DOHH2 (cell line): ENCODE measurements around the gene ATAD3B.

Experiments
- H3F3A ChIP-seq: fragments of 200-600 bp; sonication (generic), shearing (Covaris generic); 2 replicates; pipeline ENCODE4 v1.6.0; 2016; ENCODE audit warnings: antibody characterized with exemption, mild to moderate bottlenecking; ENCODE audit not compliant: control insufficient read depth, insufficient read depth
- H3K27ac ChIP-seq: fragments of 200-600 bp; sonication (generic); 2 replicates; pipeline ENCODE4 v1.5.1; 2014; ENCODE audit warnings: low read depth, mild to moderate bottlenecking, low read length, moderate library complexity
- H3K27me3 ChIP-seq: fragments of 200-600 bp; sonication (generic); 2 replicates; pipeline ENCODE4 v1.6.1; 2014; ENCODE audit warnings: mild to moderate bottlenecking, low read length, mixed read lengths; ENCODE audit not compliant: control insufficient read depth
- H3K36me3 ChIP-seq: fragments of 200-600 bp; sonication (generic); 2 replicates; pipeline ENCODE4 v1.6.1; 2014; ENCODE audit warnings: mild to moderate bottlenecking, low read length, moderate library complexity, mixed read lengths; ENCODE audit not compliant: control insufficient read depth
- H3K4me1 ChIP-seq: fragments of 200-600 bp; sonication (generic); 2 replicates; pipeline ENCODE4 v1.6.1; 2014; ENCODE audit warnings: mild to moderate bottlenecking, low read length, mixed read lengths; ENCODE audit not compliant: control insufficient read depth
- H3K4me2 ChIP-seq: fragments of 200-600 bp; sonication (generic); 2 replicates; pipeline ENCODE4 v1.6.0; 2014; ENCODE audit warnings: mild to moderate bottlenecking, low read length, moderate library complexity
- H3K4me3 ChIP-seq: fragments of 200-600 bp; sonication (generic); 2 replicates; pipeline ENCODE4 v1.5.1; 2014; ENCODE audit warnings: mild to moderate bottlenecking, low read length, mixed read lengths
- H3K79me2 ChIP-seq: fragments of 200-600 bp; sonication (generic); 2 replicates; pipeline ENCODE4 v1.6.1; 2014; ENCODE audit warnings: mild to moderate bottlenecking, low read length, mixed read lengths; ENCODE audit not compliant: control insufficient read depth
- H3K9me2 ChIP-seq: fragments of 200-600 bp; sonication (generic); replicated peaks from 2 replicates; pipeline ENCODE4 v1.6.1; 2014; ENCODE audit warnings: mild to moderate bottlenecking, low read length, mixed read lengths; ENCODE audit not compliant: control insufficient read depth
- H3K9me3 ChIP-seq: fragments of 200-600 bp; sonication (generic); 2 replicates; pipeline ENCODE4 v1.6.1; 2014; ENCODE audit warnings: antibody characterized with exemption, low read length, mixed read lengths; ENCODE audit not compliant: control insufficient read depth, insufficient read depth
- H4K20me1 ChIP-seq: fragments of 200-600 bp; sonication (generic); 2 replicates; pipeline ENCODE4 v1.6.0; 2014; ENCODE audit warnings: low read depth, mild to moderate bottlenecking, antibody characterized with exemption, low read length, moderate library complexity; ENCODE audit not compliant: control insufficient read depth, insufficient read depth
- EZH2phosphoT487 ChIP-seq: fragments of 200-600 bp; sonication (generic); IDR thresholded peaks from 2 replicates; pipeline ENCODE4 v1.6.1; 2017; ENCODE audit warnings: borderline replicate concordance, mild to moderate bottlenecking, antibody characterized with exemption, low read length, moderate library complexity, mixed read lengths
- TF ChIP-seq, protein P1 (sequence below): fragments of 200-600 bp; sonication (generic); IDR thresholded peaks from one replicate; pipeline ENCODE4 v1.5.1; 2014; ENCODE audit warnings: antibody characterized with exemption, mild to moderate bottlenecking, low read depth, low read length; ENCODE audit not compliant: poor library complexity, severe bottlenecking

ATAD3B gene

DNA sequence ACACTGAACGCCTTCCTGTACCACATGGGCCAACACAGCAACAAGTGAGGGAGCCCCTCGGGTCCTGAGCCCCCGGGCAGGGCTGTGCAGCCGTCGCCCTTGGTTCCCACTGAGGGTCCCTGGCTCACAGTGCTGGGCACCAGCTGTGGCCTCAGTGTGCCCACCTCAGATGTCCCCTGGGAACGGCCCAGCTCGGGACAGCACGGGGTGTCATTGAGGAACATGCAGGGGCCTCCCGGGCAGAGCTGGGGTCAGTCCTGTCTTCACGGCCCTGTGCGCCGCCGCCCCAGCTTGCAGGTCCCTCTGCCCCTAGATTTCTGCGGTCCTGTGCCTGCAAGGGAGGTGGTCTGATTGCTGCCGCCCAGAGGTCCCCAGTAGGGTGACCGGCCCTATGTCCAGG, 17.7 kb downstream of the ATAD3B start:
- H3K27ac ChIP-seq: no peak overlapping the region
- H3K9me3 ChIP-seq: peaks cover 7% of the 10 kb centered on the region; the same call in 1 of the 2 replicates
- H3K36me3 ChIP-seq: peaks cover 69% of the 10 kb centered on the region
- no peaks in the 10 kb centered on the region for H3K79me2 ChIP-seq
- H3K27me3 ChIP-seq: no peaks in the 10 kb centered on the region
- H3F3A ChIP-seq: no peaks in the 10 kb centered on the region
- no peaks in the 10 kb centered on the region for H3K9me2 ChIP-seq
- TF ChIP-seq, protein P1, sequence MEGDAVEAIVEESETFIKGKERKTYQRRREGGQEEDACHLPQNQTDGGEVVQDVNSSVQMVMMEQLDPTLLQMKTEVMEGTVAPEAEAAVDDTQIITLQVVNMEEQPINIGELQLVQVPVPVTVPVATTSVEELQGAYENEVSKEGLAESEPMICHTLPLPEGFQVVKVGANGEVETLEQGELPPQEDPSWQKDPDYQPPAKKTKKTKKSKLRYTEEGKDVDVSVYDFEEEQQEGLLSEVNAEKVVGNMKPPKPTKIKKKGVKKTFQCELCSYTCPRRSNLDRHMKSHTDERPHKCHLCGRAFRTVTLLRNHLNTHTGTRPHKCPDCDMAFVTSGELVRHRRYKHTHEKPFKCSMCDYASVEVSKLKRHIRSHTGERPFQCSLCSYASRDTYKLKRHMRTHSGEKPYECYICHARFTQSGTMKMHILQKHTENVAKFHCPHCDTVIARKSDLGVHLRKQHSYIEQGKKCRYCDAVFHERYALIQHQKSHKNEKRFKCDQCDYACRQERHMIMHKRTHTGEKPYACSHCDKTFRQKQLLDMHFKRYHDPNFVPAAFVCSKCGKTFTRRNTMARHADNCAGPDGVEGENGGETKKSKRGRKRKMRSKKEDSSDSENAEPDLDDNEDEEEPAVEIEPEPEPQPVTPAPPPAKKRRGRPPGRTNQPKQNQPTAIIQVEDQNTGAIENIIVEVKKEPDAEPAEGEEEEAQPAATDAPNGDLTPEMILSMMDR: no peak
- TF ChIP-seq EZH2phosphoT487: no peak
- no peak overlapping the region for H3K4me2 ChIP-seq
- no peaks in the 10 kb centered on the region for H4K20me1 ChIP-seq
- H3K4me1 ChIP-seq: no peaks in the 10 kb centered on the region
- H3K4me3 ChIP-seq: no peak overlapping the region

DNA sequence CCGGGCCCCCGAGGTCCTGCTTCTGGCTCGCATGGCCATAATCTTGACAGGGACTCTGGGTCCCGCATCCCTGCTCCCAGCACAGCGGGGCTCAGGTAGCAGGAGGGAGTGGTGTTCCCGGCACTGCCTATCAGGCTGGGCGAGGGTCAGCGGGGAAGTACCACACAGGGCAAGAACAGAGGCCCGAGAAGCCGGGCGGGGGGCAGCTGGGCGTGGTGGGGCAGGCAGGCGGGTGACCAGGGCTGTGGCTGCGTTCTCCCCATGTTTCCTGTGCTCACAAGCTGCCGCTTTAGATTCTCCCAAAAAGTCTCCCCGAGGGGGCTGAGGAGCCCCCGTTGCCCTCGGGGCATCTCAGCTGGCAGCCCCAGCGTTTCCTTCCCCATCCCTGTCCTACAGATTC, 18.3 kb downstream of the ATAD3B start:
- H3K4me2 ChIP-seq: no peak overlapping the region
- H3K36me3 ChIP-seq: peaks cover 66% of the 10 kb centered on the region
- no peaks in the 10 kb centered on the region for H3K79me2 ChIP-seq
- H3K27me3 ChIP-seq: no peaks in the 10 kb centered on the region
- TF ChIP-seq, protein P1: no peak
- TF ChIP-seq EZH2phosphoT487: no peak
- H3K9me2 ChIP-seq: no peaks in the 10 kb centered on the region
- no peaks in the 10 kb centered on the region for H4K20me1 ChIP-seq
- H3K4me3 ChIP-seq: no peak overlapping the region
- H3K27ac ChIP-seq: no peak overlapping the region
- H3F3A ChIP-seq: no peaks in the 10 kb centered on the region
- H3K4me1 ChIP-seq: no peaks in the 10 kb centered on the region
- peaks cover 7% of the 10 kb centered on the region; the same call in 1 of the 2 replicates for H3K9me3 ChIP-seq

DNA sequence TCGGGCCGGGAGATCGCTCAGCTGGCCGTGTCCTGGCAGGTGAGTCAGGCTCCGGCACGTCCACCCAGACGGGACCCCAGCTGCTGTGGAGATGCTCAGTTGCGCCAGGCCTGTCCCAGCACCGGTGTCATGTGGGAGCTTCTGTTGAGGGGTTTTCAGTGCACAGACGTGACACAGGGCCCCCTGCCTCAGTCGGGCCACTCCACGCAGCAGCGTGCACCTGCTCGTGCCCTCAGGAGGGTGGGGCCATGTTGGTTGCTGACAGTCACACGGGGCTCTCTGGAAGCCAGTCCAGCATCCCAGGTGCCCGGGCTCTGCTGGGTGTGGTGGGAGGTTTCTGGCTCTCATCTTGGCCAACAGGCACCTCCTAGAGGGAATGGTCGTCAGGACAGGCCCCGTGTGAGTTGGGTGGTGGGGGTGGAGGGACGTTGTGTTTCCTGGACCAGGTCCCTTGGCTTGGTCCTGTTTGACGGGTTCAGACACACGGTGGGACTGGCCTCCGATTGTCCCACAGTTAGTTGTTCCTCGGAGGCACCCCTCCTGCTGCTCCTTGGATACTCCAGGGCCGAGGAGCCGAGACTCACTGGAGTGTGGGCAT, 19.2 kb downstream of the ATAD3B start:
- no peaks in the 10 kb centered on the region for H3K27me3 ChIP-seq
- no peaks in the 10 kb centered on the region for H3F3A ChIP-seq
- H3K36me3 ChIP-seq: peaks cover 65% of the 10 kb centered on the region
- no peak overlapping the region for H3K4me2 ChIP-seq
- TF ChIP-seq, protein P1: no peak
- no peak for TF ChIP-seq EZH2phosphoT487
- H3K9me3 ChIP-seq: peaks cover 7% of the 10 kb centered on the region; the same call in 1 of the 2 replicates
- H3K4me3 ChIP-seq: no peak overlapping the region
- H3K9me2 ChIP-seq: no peaks in the 10 kb centered on the region
- no peaks in the 10 kb centered on the region for H4K20me1 ChIP-seq
- no peak overlapping the region for H3K27ac ChIP-seq
- H3K79me2 ChIP-seq: no peaks in the 10 kb centered on the region
- no peaks in the 10 kb centered on the region for H3K4me1 ChIP-seq
